SK-N-SH (cell line): ENCODE results near the gene SMIM10L1. TPM values are rescaled to one million over a fixed set of nuclear protein-coding genes. Genes with fewer than 3 reads are reported as not detected.

Source experiments
- CTCF ChIA-PET: fragments of 300-600, 350-600 bp; formaldehyde crosslinking; extraction: SDS; loops from one replicate; lab custom pipeline; 2021; lab: Yijun Ruan, JAX
- POLR2A ChIA-PET: fragments of 350-600 bp; sonication (Branson Sonifier 250); formaldehyde crosslinking; extraction: SDS; loops from one replicate; lab custom pipeline; 2020; ENCODE audit warnings: antibody characterized with exemption, inconsistent platforms; lab: Yijun Ruan, JAX
- DNase-seq: peaks from one replicate; pipeline ENCODE4 v3.0.0; 2012
- H2AFZ ChIP-seq: fragments of 200-600 bp; sonication (generic); 2 replicates; pipeline ENCODE4 v1.8.1; 2016; ENCODE audit warnings: antibody characterized with exemption, mild to moderate bottlenecking, low read depth
- H3F3A ChIP-seq: fragments of 200-600 bp; sonication (generic); replicated peaks from 2 replicates; pipeline ENCODE3; 2016; ENCODE audit warnings: antibody characterized with exemption, mild to moderate bottlenecking; ENCODE audit not compliant: insufficient read depth
- H3K27ac ChIP-seq, 2 experiments: fragments of 200-500 bp in 1 of 2; fragments of 200-600 bp in 1 of 2; sonication (Bioruptor generic) in 1 of 2; sonication (generic), shearing (Covaris generic) in 1 of 2; 2 replicates each; pipeline versions ENCODE4 v1.5.1 to v1.6.1; 2014 to 2016; ENCODE audit warnings: low read depth in 2 of 2, inconsistent platforms in 1 of 2, low read length in 1 of 2, mild to moderate bottlenecking in 1 of 2, mixed read lengths in 1 of 2
- H3K27me3 ChIP-seq: fragments of 200-600 bp; sonication (generic), shearing (Covaris generic); 2 replicates; pipeline ENCODE4 v1.6.1; 2016; ENCODE audit warnings: mixed run types; ENCODE audit not compliant: insufficient read depth
- H3K36me3 ChIP-seq, 2 experiments: fragments of 200-500 bp in 1 of 2; fragments of 200-600 bp in 1 of 2; sonication (Bioruptor generic) in 1 of 2; sonication (generic) in 1 of 2; replicated peaks in 1 of 2; 2 replicates each; pipeline versions ENCODE3 to v1.5.1; 2014 to 2016; ENCODE audit warnings: low read length in 1 of 2, mild to moderate bottlenecking in 1 of 2; ENCODE audit not compliant: insufficient read depth in 2 of 2, control insufficient read depth in 1 of 2
- H3K4me1 ChIP-seq, 2 experiments: fragments of 200-500 bp in 1 of 2; fragments of 200-600 bp in 1 of 2; sonication (Bioruptor generic) in 1 of 2; sonication (generic), shearing (Covaris generic) in 1 of 2; 2 replicates each; pipeline versions ENCODE4 v1.5.1 to v1.6.1; 2014 to 2016; ENCODE audit warnings: low read depth in 1 of 2, low read length in 1 of 2, mixed run types in 1 of 2; ENCODE audit not compliant: insufficient read depth in 2 of 2, control insufficient read depth in 1 of 2
- H3K4me2 ChIP-seq: fragments of 200-600 bp; sonication (generic), shearing (Covaris generic); 2 replicates; pipeline ENCODE4 v1.6.1; 2017; ENCODE audit warnings: mixed run types
- H3K4me3 ChIP-seq, 2 experiments: fragments of 200-500 bp in 1 of 2; fragments of 200-600 bp in 1 of 2; sonication (Bioruptor generic) in 1 of 2; sonication (generic), shearing (Covaris generic) in 1 of 2; 2 replicates each; pipeline versions ENCODE4 v1.5.1 to v1.8.1; 2014 to 2016; ENCODE audit warnings: low read depth in 2 of 2, inconsistent platforms in 1 of 2, low read length in 1 of 2, mild to moderate bottlenecking in 1 of 2, mixed read lengths in 1 of 2, moderate library complexity in 1 of 2
- H3K79me2 ChIP-seq: fragments of 200-600 bp; sonication (generic); 2 replicates; pipeline ENCODE4 v1.8.1; 2017; ENCODE audit warnings: mild to moderate bottlenecking; ENCODE audit not compliant: insufficient read depth
- H3K9ac ChIP-seq: fragments of 200-600 bp; sonication (generic); 2 replicates; pipeline ENCODE4 v1.6.1; 2017; ENCODE audit warnings: mixed run types
- H3K9me2 ChIP-seq: fragments of 200-600 bp; sonication (generic); 2 replicates; pipeline ENCODE4 v1.6.1; 2017; ENCODE audit warnings: mixed run types
- H3K9me3 ChIP-seq: fragments of 200-600 bp; sonication (generic); 2 replicates; pipeline ENCODE4 v1.6.1; 2017; ENCODE audit warnings: mixed run types, mild to moderate bottlenecking, moderate library complexity
- H4K20me1 ChIP-seq: fragments of 200-600 bp; sonication (generic); 2 replicates; pipeline ENCODE4 v1.6.1; 2017; ENCODE audit warnings: mild to moderate bottlenecking, mixed run types; ENCODE audit not compliant: insufficient read depth
- CHD2 ChIP-seq: fragments of 150-350 bp; IDR thresholded peaks from 2 replicates; pipeline ENCODE4 v1.6.1; 2018; ENCODE audit warnings: low read length; ENCODE audit not compliant: partially characterized antibody
- CTCF ChIP-seq: fragments of 200-600 bp; sonication (generic); IDR thresholded peaks from 2 replicates; pipeline ENCODE4 v1.6.1; 2017; ENCODE audit warnings: antibody characterized with exemption, mild to moderate bottlenecking, moderate library complexity
- FOSL2 ChIP-seq: IDR thresholded peaks from 2 replicates; pipeline ENCODE4 v1.4.0; 2012; ENCODE audit warnings: low read depth, mild to moderate bottlenecking, moderate library complexity, borderline replicate concordance
- FOXJ3 ChIP-seq: sonication (generic); formaldehyde crosslinking; IDR thresholded peaks from 2 replicates; pipeline ENCODE4 v1.5.1; 2020; ENCODE audit warnings: mild to moderate bottlenecking, missing genetic modification reagents
- FOXM1 ChIP-seq: IDR thresholded peaks from 2 replicates; pipeline ENCODE4 v1.4.0; 2012; ENCODE audit warnings: low read depth, mild to moderate bottlenecking
- GABPA ChIP-seq: IDR thresholded peaks from 2 replicates; pipeline ENCODE4 v1.4.0; 2012; ENCODE audit warnings: low read depth, mild to moderate bottlenecking
- JUND ChIP-seq: IDR thresholded peaks from 2 replicates; pipeline ENCODE4 v1.4.0; 2012
- MAX ChIP-seq: IDR thresholded peaks from 2 replicates; pipeline ENCODE4 v1.4.0; 2012; ENCODE audit warnings: low read depth
- MXI1 ChIP-seq: IDR thresholded peaks from 2 replicates; pipeline ENCODE4 v1.6.1; 2012; ENCODE audit warnings: mild to moderate bottlenecking, low read depth, low read length, improper control_type of control experiment
- NFIC ChIP-seq: IDR thresholded peaks from 2 replicates; pipeline ENCODE4 v1.4.0; 2012; ENCODE audit warnings: borderline replicate concordance
- RAD21 ChIP-seq: IDR thresholded peaks from 2 replicates; pipeline ENCODE4 v1.6.1; 2012; ENCODE audit warnings: mild to moderate bottlenecking, low read length
- REST ChIP-seq: IDR thresholded peaks from 2 replicates; pipeline ENCODE4 v1.6.1; 2012; ENCODE audit warnings: mild to moderate bottlenecking, low read depth, low read length, moderate library complexity
- RFX5 ChIP-seq: IDR thresholded peaks from 2 replicates; pipeline ENCODE4 v1.6.1; 2012; ENCODE audit warnings: mild to moderate bottlenecking, improper control_type of control experiment, low read length
- RXRA ChIP-seq: IDR thresholded peaks from 2 replicates; pipeline ENCODE4 v1.4.0; 2012; ENCODE audit warnings: low read depth, mild to moderate bottlenecking, borderline replicate concordance
- SMC3 ChIP-seq: IDR thresholded peaks from 2 replicates; pipeline ENCODE4 v1.6.1; 2012; ENCODE audit warnings: low read depth, low read length, improper control_type of control experiment
- USF2 ChIP-seq: fragments of 150-350 bp; IDR thresholded peaks from 2 replicates; pipeline ENCODE4 v1.6.1; 2017; ENCODE audit warnings: antibody characterized with exemption, low read length, low read depth, borderline replicate concordance
- ZBTB33 ChIP-seq: IDR thresholded peaks from 2 replicates; pipeline ENCODE4 v1.4.0; 2012; ENCODE audit warnings: low read depth, borderline replicate concordance
- WGBS: methylation state at CpG from one replicate; pipeline ENCODE4 v1.1.6; 2017; ENCODE audit warnings: low lambda C conversion rate; 5-methylcytosine and 5-hydroxymethylcytosine counted together
- polyA plus RNA-seq, 3 experiments: library from polyadenylated mRNA; depleted of rRNA; stranded (reverse); fragments of >200 nt; gene quantifications; 2 replicates each; pipeline ENCODE4 v1.2.3, GENCODE V29; 2012

Gene SMIM10L1
- polyA plus RNA-seq, 1 of the 3 experiments (the other 2 are of a cell fraction) = 4.3 TPM

GRCh38 chr12:11152725-11153124 is 18.3 kb upstream of the SMIM10L1 start:
- Histone ChIP-seq H3K4me1 (no peaks in the 10 kb centered on the region), H2AFZ (no peak overlapping the region), H3K9me3 (peaks cover 8% of the 10 kb centered on the region; the same call in 1 of the 2 replicates), H3K4me2 (no peak overlapping the region), H3K79me2 (peaks cover 67% of the 10 kb centered on the region), H3K4me3 (no peak overlapping the region), H3K27ac (no peak overlapping the region), H4K20me1 (0 out of 2 replicates have a peak, but pooled peaks cover 2% of the 10 kb centered on the region), H3K9me2 (no peaks in the 10 kb centered on the region), H3F3A (no peaks in the 10 kb centered on the region), H3K9ac (no peak overlapping the region), H3K27me3 (no peaks in the 10 kb centered on the region), H3K36me3 (peaks cover 14 to 34% of the 10 kb centered on the region in 2 experiments)
- WGBS = 68% methylated on average over 2 of the region's 2 CpGs
- ChIA-PET CTCF (no interaction called here), POLR2A (no interaction called here)
- DNase-seq = no peak
- no peak for TF ChIP-seq RXRA
- TF ChIP-seq FOXM1 = no peak
- no peak for TF ChIP-seq RFX5
- no peak for TF ChIP-seq JUND
- TF ChIP-seq REST = no peak
- TF ChIP-seq MXI1 = no peak
- no peak for TF ChIP-seq MAX
- no peak for TF ChIP-seq FOSL2

GRCh38 chr12:11154400-11154925 is 16.5 kb upstream of the SMIM10L1 start:
- WGBS = 95% methylated on average over 1 of the region's 1 CpG
- DNase-seq = no peak
- Histone ChIP-seq H3K9me3 (peaks cover 8% of the 10 kb centered on the region; the same call in 1 of the 2 replicates), H3K36me3 (peaks cover 17 to 40% of the 10 kb centered on the region in 2 experiments), H3K27me3 (no peaks in the 10 kb centered on the region), H3F3A (no peaks in the 10 kb centered on the region), H4K20me1 (peaks cover 8% of the 10 kb centered on the region; the same call in 1 of the 2 replicates), H3K4me3 (no peak overlapping the region), H3K9ac (no peak overlapping the region), H3K79me2 (peaks cover 83% of the 10 kb centered on the region), H3K4me2 (no peak overlapping the region), H2AFZ (no peak overlapping the region), H3K27ac (no peak overlapping the region), H3K9me2 (no peaks in the 10 kb centered on the region), H3K4me1 (no peaks in the 10 kb centered on the region)
- ChIA-PET POLR2A (no interaction called here), CTCF (no interaction called here)
- no peak for TF ChIP-seq FOXM1
- no peak for TF ChIP-seq RAD21
- TF ChIP-seq SMC3 = no peak
- TF ChIP-seq NFIC = no peak
- no peak for TF ChIP-seq GABPA
- TF ChIP-seq CTCF = no peak
- no peak for TF ChIP-seq CHD2
- TF ChIP-seq ZBTB33 = no peak
- TF ChIP-seq FOSL2 = no peak
- no peak for TF ChIP-seq USF2
- no peak for TF ChIP-seq MAX
- no peak for TF ChIP-seq FOXJ3
